ENCODE measurements around the gene SRRM3.
"Not testable (repeated sequence)": the region's sequence is repeated elsewhere in the genome, so short reads cannot be mapped to it uniquely, and the experiment has no call there.

Gene SRRM3

GRCh38 chr7:76222839-76223238, 21.1 kb downstream of the SRRM3 start:
- no peaks in the 10 kb centered on the region for H3K36me3 ChIP-seq (ENCODE audit: control insufficient read depth, insufficient read depth, low read length)
- H3K4me1 ChIP-seq (ENCODE audit: control insufficient read depth, insufficient read depth, low read length) = no peaks in the 10 kb centered on the region
- H3K9ac ChIP-seq (ENCODE audit: low read length) = no peak overlapping the region
- H3K27me3 ChIP-seq (ENCODE audit: control insufficient read depth, insufficient read depth, low read length) = peaks cover 12% of the 10 kb centered on the region
- no peak overlapping the region for H3K4me3 ChIP-seq (ENCODE audit: low read length)
- no peaks in the 10 kb centered on the region for H3K9me3 ChIP-seq (ENCODE audit: control insufficient read depth, low read length)

- H3K36me3 ChIP-seq (ENCODE audit: control insufficient read depth, insufficient read depth, low read length) = no peaks in the 10 kb centered on the region
These were observed 21.7 kb downstream of the SRRM3 start for GRCh38 chr7:76223286-76223972.

DNA sequence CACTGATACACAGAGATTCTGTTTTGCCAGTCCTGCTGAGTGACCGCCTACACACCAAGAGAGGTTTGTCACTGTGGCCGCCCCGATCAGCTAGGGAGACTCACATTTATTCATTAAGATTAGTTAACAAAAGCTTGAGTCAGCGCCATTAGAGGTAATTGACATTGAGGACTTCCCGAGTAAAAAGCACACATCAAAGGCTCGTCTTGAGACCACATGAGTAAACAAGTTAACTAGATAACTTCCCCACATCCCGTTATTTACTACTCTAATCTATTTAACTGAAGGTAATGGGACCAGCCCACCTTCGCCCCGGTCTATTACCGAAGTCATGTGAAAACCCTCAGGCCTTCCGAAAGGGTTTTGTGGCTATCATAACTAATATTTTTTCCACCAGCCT, 23.0 kb downstream of the SRRM3 start:
- no peaks in the 10 kb centered on the region for H3K9me3 ChIP-seq (ENCODE audit: control insufficient read depth, low read length)
- H3K27me3 ChIP-seq (ENCODE audit: control insufficient read depth, insufficient read depth, low read length) = peaks cover 6% of the 10 kb centered on the region
- no peaks in the 10 kb centered on the region for H3K4me1 ChIP-seq (ENCODE audit: control insufficient read depth, insufficient read depth, low read length)

More at GRCh38 chr7:76223286-76223972, 21.7 kb downstream of the SRRM3 start:
- no peak overlapping the region for H3K4me3 ChIP-seq (ENCODE audit: low read length)
- peaks cover 6% of the 10 kb centered on the region for H3K27me3 ChIP-seq (ENCODE audit: control insufficient read depth, insufficient read depth, low read length)
- H3K9me3 ChIP-seq (ENCODE audit: control insufficient read depth, low read length) = no peaks in the 10 kb centered on the region
- no peak overlapping the region for H3K9ac ChIP-seq (ENCODE audit: low read length)
- no peaks in the 10 kb centered on the region for H3K4me1 ChIP-seq (ENCODE audit: control insufficient read depth, insufficient read depth, low read length)

GRCh38 chr7:76225379-76225778, 23.7 kb downstream of the SRRM3 start:
- Histone ChIP-seq H3K4me1 (ENCODE audit: control insufficient read depth, insufficient read depth, low read length) (no peaks in the 10 kb centered on the region), H3K9me3 (ENCODE audit: control insufficient read depth, low read length) (no peaks in the 10 kb centered on the region), H3K36me3 (ENCODE audit: control insufficient read depth, insufficient read depth, low read length) (no peaks in the 10 kb centered on the region), H3K27me3 (ENCODE audit: control insufficient read depth, insufficient read depth, low read length) (peaks cover 5% of the 10 kb centered on the region), H3K4me3 (ENCODE audit: low read length) (no peak overlapping the region), H3K9ac (ENCODE audit: low read length) (no peak overlapping the region)

More for the DNA sequence above, 23.0 kb downstream of the SRRM3 start:
- Histone ChIP-seq H3K9ac (ENCODE audit: low read length) (no peak overlapping the region), H3K36me3 (ENCODE audit: control insufficient read depth, insufficient read depth, low read length) (no peaks in the 10 kb centered on the region), H3K4me3 (ENCODE audit: low read length) (no peak overlapping the region)

- Histone ChIP-seq H3K4me3 (ENCODE audit: low read length) (no peak overlapping the region), H3K27me3 (ENCODE audit: control insufficient read depth, insufficient read depth, low read length) (peaks cover 4% of the 10 kb centered on the region), H3K4me1 (ENCODE audit: control insufficient read depth, insufficient read depth, low read length) (no peaks in the 10 kb centered on the region), H3K9me3 (ENCODE audit: control insufficient read depth, low read length) (no peaks in the 10 kb centered on the region), H3K36me3 (ENCODE audit: control insufficient read depth, insufficient read depth, low read length) (no peaks in the 10 kb centered on the region), H3K9ac (ENCODE audit: low read length) (no peak overlapping the region)
These were observed 24.3 kb downstream of the SRRM3 start for GRCh38 chr7:76225951-76226350.

GRCh38 chr7:76226878-76227423, 25.3 kb downstream of the SRRM3 start:
- not testable (repeated sequence) for H3K4me3 ChIP-seq (ENCODE audit: low read length); H3K4me1 ChIP-seq (ENCODE audit: control insufficient read depth, insufficient read depth, low read length); H3K36me3 ChIP-seq (ENCODE audit: control insufficient read depth, insufficient read depth, low read length); H3K9me3 ChIP-seq (ENCODE audit: control insufficient read depth, low read length); H3K9ac ChIP-seq (ENCODE audit: low read length)
- peaks cover 14% of the 10 kb centered on the region for H3K27me3 ChIP-seq (ENCODE audit: control insufficient read depth, insufficient read depth, low read length)

GRCh38 chr7:76230214-76230613, 28.5 kb downstream of the SRRM3 start:
- H3K27me3 ChIP-seq (ENCODE audit: control insufficient read depth, insufficient read depth, low read length) = peaks cover 35% of the 10 kb centered on the region
- no peaks in the 10 kb centered on the region for H3K9me3 ChIP-seq (ENCODE audit: control insufficient read depth, low read length)
- H3K4me3 ChIP-seq (ENCODE audit: low read length) = no peak overlapping the region
- no peak overlapping the region for H3K9ac ChIP-seq (ENCODE audit: low read length)
- H3K4me1 ChIP-seq (ENCODE audit: control insufficient read depth, insufficient read depth, low read length) = peaks cover 5% of the 10 kb centered on the region
- no peaks in the 10 kb centered on the region for H3K36me3 ChIP-seq (ENCODE audit: control insufficient read depth, insufficient read depth, low read length)

- Histone ChIP-seq H3K4me3 (ENCODE audit: low read length) (no peak overlapping the region), H3K9ac (ENCODE audit: low read length) (no peak overlapping the region), H3K9me3 (ENCODE audit: control insufficient read depth, low read length) (no peaks in the 10 kb centered on the region), H3K36me3 (ENCODE audit: control insufficient read depth, insufficient read depth, low read length) (no peaks in the 10 kb centered on the region), H3K4me1 (ENCODE audit: control insufficient read depth, insufficient read depth, low read length) (peaks cover 5% of the 10 kb centered on the region), H3K27me3 (ENCODE audit: control insufficient read depth, insufficient read depth, low read length) (peaks cover 35% of the 10 kb centered on the region)
These were observed 29.4 kb downstream of the SRRM3 start for GRCh38 chr7:76231071-76231470.

DNA sequence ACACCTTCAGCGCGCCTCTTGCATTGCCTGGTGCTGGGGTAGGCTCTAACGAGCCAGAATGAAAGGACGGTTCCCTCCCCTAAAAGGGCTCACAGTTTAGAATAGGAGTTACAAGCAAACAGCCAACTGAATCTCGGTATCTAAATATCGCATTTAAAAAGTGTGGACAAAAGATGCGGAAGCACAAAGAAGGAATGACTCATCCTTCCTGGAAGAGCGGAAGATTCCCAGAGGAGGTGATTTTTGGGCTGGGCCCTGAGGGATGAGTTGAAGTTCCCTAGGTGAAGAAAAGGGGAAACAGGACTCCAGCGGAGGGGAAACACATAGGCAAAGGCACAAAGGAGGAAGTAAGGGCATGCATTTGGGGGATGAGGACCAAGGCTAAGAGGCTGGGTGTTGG, 29.9 kb downstream of the SRRM3 start:
- Histone ChIP-seq H3K27me3 (ENCODE audit: control insufficient read depth, insufficient read depth, low read length) (peaks cover 36% of the 10 kb centered on the region), H3K9me3 (ENCODE audit: control insufficient read depth, low read length) (no peaks in the 10 kb centered on the region), H3K36me3 (ENCODE audit: control insufficient read depth, insufficient read depth, low read length) (no peaks in the 10 kb centered on the region), H3K9ac (ENCODE audit: low read length) (no peak overlapping the region), H3K4me3 (ENCODE audit: low read length) (no peak overlapping the region), H3K4me1 (ENCODE audit: control insufficient read depth, insufficient read depth, low read length) (peaks cover 5% of the 10 kb centered on the region)

GRCh38 chr7:76232698-76233097, 31.0 kb downstream of the SRRM3 start:
- peaks cover 43% of the 10 kb centered on the region for H3K27me3 ChIP-seq (ENCODE audit: control insufficient read depth, insufficient read depth, low read length)
- no peak overlapping the region for H3K4me3 ChIP-seq (ENCODE audit: low read length)
- H3K9me3 ChIP-seq (ENCODE audit: control insufficient read depth, low read length) = no peaks in the 10 kb centered on the region
- H3K9ac ChIP-seq (ENCODE audit: low read length) = no peak overlapping the region
- no peaks in the 10 kb centered on the region for H3K36me3 ChIP-seq (ENCODE audit: control insufficient read depth, insufficient read depth, low read length)
- peaks cover 8% of the 10 kb centered on the region for H3K4me1 ChIP-seq (ENCODE audit: control insufficient read depth, insufficient read depth, low read length)

DNA sequence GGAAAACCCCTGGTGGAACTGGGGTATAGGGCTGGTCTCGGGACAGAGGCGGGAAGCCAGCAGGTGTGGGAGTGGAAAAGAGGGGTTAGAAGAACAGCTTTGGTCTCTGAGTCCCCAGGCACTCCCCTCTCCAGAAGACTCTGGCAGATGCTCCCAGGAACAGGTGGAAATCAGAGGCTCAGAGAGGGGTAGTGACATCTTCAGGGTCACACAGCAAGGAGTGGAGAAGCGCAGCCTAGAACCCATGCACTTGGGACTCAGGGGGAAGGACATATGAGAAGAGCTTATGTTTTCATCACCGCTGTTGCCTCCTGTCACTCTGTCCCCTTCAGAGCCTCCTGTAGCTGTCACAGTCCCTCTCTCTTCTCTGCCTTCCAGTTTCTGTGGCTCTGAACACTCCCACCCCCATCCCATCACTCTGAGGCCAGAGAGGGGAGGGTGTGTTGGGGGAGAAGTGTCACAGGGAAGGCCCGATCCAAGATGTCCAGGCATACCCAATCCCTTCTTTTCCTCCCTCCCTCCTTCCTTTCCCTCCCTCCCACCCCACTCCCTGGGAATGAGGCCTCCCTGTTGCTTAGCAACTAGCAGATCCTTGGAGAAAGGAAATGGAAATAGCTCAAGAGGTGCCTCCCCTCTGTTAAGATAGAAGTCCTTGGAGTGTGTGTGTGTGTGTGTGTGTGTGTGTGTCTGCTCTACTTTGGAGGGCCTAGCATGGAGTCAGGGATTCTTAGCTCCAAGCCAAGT, 32.0 kb downstream of the SRRM3 start:
- peaks cover 13% of the 10 kb centered on the region for H3K4me1 ChIP-seq (ENCODE audit: control insufficient read depth, insufficient read depth, low read length)
- H3K27me3 ChIP-seq (ENCODE audit: control insufficient read depth, insufficient read depth, low read length) = peaks cover 49% of the 10 kb centered on the region
- no peak overlapping the region for H3K9ac ChIP-seq (ENCODE audit: low read length)
- H3K36me3 ChIP-seq (ENCODE audit: control insufficient read depth, insufficient read depth, low read length) = no peaks in the 10 kb centered on the region
- no peak overlapping the region for H3K4me3 ChIP-seq (ENCODE audit: low read length)
- H3K9me3 ChIP-seq (ENCODE audit: control insufficient read depth, low read length) = no peaks in the 10 kb centered on the region

GRCh38 chr7:76234282-76234584, 32.5 kb downstream of the SRRM3 start:
- no peaks in the 10 kb centered on the region for H3K36me3 ChIP-seq (ENCODE audit: control insufficient read depth, insufficient read depth, low read length)
- H3K9me3 ChIP-seq (ENCODE audit: control insufficient read depth, low read length) = no peaks in the 10 kb centered on the region
- H3K4me3 ChIP-seq (ENCODE audit: low read length) = no peak overlapping the region
- H3K9ac ChIP-seq (ENCODE audit: low read length) = no peak overlapping the region
- peaks cover 14% of the 10 kb centered on the region for H3K4me1 ChIP-seq (ENCODE audit: control insufficient read depth, insufficient read depth, low read length)
- H3K27me3 ChIP-seq (ENCODE audit: control insufficient read depth, insufficient read depth, low read length) = peaks cover 49% of the 10 kb centered on the region

Measured in mucosa of stomach (tissue), 1 donor.